ENCODE measurements around the gene GOLT1B. TPM values are rescaled to one million over a fixed set of nuclear protein-coding genes. Genes with fewer than 3 reads are reported as not detected.

Gene GOLT1B
- total and polyA plus RNA-seq, 8 donors = 9.3 to 52.1 (median 16.2) TPM

GRCh38 chr12:21505888-21506287 is 4.3 kb downstream of the GOLT1B start:
- intact Hi-C loops (cut with DNase I; ENCODE audit: low total_unique reads) = no loop called here
- H3K4me1 ChIP-seq = peaks cover 12 to 39% (median 30%) of the 10 kb centered on the region in 4 donors
- no peaks in the 10 kb centered on the region for H3K27me3 ChIP-seq
- no peak overlapping the region for H3K27ac ChIP-seq
- 20 to 52% (median 32%) methylated on average over 2 of the region's 2 CpGs for WGBS, 5 donors
- no peaks in the 10 kb centered on the region for H3K9me3 ChIP-seq
- no peak overlapping the region for H3K4me3 ChIP-seq
- DNase-seq = no peak
- H3K36me3 ChIP-seq = peaks cover 0 to 29% (median 15%) of the 10 kb centered on the region in 4 donors
- TF ChIP-seq EP300 (IDR thresholded peaks at IDR 0.05) (no peak), CTCF (IDR thresholded peaks at IDR 0.05) (no peak), POLR2AphosphoS5 (IDR thresholded peaks at IDR 0.05) (no peak), POLR2A (IDR thresholded peaks at IDR 0.05) (no peak)

GRCh38 chr12:21507849-21508248 is 6.3 kb downstream of the GOLT1B start:
- H3K4me1 ChIP-seq = peaks cover 6 to 30% (median 20%) of the 10 kb centered on the region in 4 donors
- intact Hi-C loops (cut with DNase I; ENCODE audit: low total_unique reads) = no loop called here
- DNase-seq = no peak
- peaks cover 0 to 46% (median 31%) of the 10 kb centered on the region in 4 donors for H3K36me3 ChIP-seq
- WGBS, 5 donors = 67 to 86% (median 74%) methylated on average over 2 of the region's 2 CpGs
- TF ChIP-seq POLR2AphosphoS5 (IDR thresholded peaks at IDR 0.05) (no peak), CTCF (IDR thresholded peaks at IDR 0.05) (no peak), POLR2A (IDR thresholded peaks at IDR 0.05) (no peak)
- H3K27ac ChIP-seq = no peak overlapping the region
- no peak overlapping the region for H3K4me3 ChIP-seq
- no peaks in the 10 kb centered on the region for H3K9me3 ChIP-seq
- no peaks in the 10 kb centered on the region for H3K27me3 ChIP-seq

- H3K27me3 ChIP-seq = no peaks in the 10 kb centered on the region
- H3K36me3 ChIP-seq = peaks cover 0 to 65% (median 50%) of the 10 kb centered on the region in 4 donors
- H3K27ac ChIP-seq = no peak overlapping the region
- H3K9me3 ChIP-seq = no peaks in the 10 kb centered on the region
- peak in 1 of 2 donors; percentile 8 for DNase-seq
- H3K4me1 ChIP-seq = peaks cover 0 to 11% (median 5%) of the 10 kb centered on the region in 4 donors
- no peak overlapping the region for H3K4me3 ChIP-seq
- 38 to 45% (median 43%) methylated on average over 2 of the region's 2 CpGs for WGBS, 5 donors
- intact Hi-C loops (cut with DNase I; ENCODE audit: low total_unique reads) = no loop called here
- no peak for TF ChIP-seq POLR2A (IDR thresholded peaks at IDR 0.05)
- TF ChIP-seq POLR2AphosphoS5 (IDR thresholded peaks at IDR 0.05) = no peak
- no peak for TF ChIP-seq EP300 (IDR thresholded peaks at IDR 0.05)
- TF ChIP-seq CTCF (IDR thresholded peaks at IDR 0.05) = no peak
Measured at GRCh38 chr12:21509768-21510167, 8.2 kb downstream of the GOLT1B start.

- H3K36me3 ChIP-seq = peaks cover 9 to 75% (median 57%) of the 10 kb centered on the region in 4 donors
- intact Hi-C loops (cut with DNase I; ENCODE audit: low total_unique reads) = no loop called here
- no peak overlapping the region for H3K4me3 ChIP-seq
- DNase-seq = no peak
- no peaks in the 10 kb centered on the region for H3K27me3 ChIP-seq
- TF ChIP-seq POLR2A (IDR thresholded peaks at IDR 0.05) (no peak), CTCF (IDR thresholded peaks at IDR 0.05) (no peak), EP300 (IDR thresholded peaks at IDR 0.05) (no peak), POLR2AphosphoS5 (IDR thresholded peaks at IDR 0.05) (no peak)
- H3K27ac ChIP-seq = no peak overlapping the region
- no peaks in the 10 kb centered on the region for H3K9me3 ChIP-seq
- no peaks in the 10 kb centered on the region for H3K4me1 ChIP-seq
- WGBS, 5 donors = 91 to 98% (median 94%) methylated on average over 2 of the region's 2 CpGs
Measured at GRCh38 chr12:21516281-21516680, 14.7 kb downstream of the GOLT1B start.
